GM18909 (cell line): ENCODE measurements around the gene ALKBH1.

ENCODE experiments used
- ATAC-seq: cut with Tn5 transposase; IDR thresholded peaks from one replicate; pipeline ENCODE4 v1.9.1; 2021; ENCODE audit warnings: mild to moderate bottlenecking; ENCODE audit not compliant: unreplicated experiment, poor library complexity

Gene ALKBH1

DNA sequence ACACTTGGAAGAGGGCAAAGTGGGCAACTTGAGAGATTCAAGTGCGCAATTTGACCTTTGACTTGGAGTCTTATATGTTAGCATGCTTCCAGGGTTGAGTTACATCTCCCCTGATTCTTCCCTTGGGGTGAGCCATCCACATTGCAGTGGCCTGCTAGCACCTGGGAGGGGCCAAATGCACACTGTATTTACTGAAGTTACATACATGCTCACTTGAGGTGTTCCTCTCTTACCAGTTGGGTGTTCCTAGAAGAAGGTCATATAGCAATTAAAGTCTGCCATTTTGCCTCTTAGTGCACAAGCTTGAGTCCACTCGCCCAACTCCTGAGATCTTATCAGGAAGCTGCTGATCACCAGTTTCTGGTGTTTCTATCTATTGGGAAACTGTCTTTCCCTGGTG lies 77.7 kb downstream of the ALKBH1 start:
- no peak for ATAC-seq

DNA sequence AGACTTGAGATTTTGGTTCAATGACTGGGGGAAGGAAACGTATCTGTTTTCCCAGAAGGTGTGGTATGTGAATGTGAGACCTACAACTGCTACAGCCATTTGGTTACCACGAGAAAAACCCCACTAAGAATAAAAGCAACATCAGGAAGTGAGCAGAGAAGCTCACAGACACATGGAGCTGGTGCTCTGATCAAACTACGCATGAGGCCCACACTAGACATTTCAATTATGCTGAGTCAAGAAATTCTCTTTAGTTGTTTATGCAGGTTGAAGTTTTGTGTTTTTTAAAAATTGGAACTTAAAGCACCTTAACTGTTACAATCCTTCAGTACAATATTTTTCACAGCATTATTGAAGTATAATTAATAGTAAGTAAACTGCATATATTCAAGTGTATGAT lies 82.5 kb downstream of the ALKBH1 start:
- ATAC-seq: no peak

DNA sequence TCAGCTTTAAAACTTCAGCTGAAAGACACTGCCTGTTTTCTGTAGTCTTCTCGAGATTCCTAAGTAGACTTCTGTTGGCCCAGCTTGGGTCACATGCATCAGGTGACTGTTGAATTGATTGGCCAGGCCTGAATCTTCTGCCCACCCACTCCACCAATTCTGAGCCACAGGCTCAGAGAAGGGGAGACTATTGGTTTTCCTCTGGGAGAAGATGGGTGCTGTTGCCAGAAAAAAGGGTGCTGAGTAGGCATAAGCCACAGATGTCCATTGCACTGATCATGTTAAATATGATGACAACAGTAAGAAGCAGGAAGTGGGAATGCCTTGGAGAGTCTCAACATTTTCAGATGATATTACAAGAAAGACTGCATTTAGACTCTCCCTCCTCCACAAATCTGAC lies 84.6 kb downstream of the ALKBH1 start:
- ATAC-seq: no peak
